B cell (primary cell): ENCODE data around the gene KATNB1.

ENCODE experiments used
- EZH2 ChIP-seq: IDR thresholded peaks from 2 replicates; pipeline ENCODE4 v1.6.1; 2012; ENCODE audit warnings: borderline replicate concordance, low read depth, mild to moderate bottlenecking, moderate library complexity, low read length; ENCODE audit not compliant: insufficient read depth, poor library complexity, severe bottlenecking
- TF ChIP-seq, protein P1 (sequence below): fragments of 200-600 bp; IDR thresholded peaks from one replicate; pipeline ENCODE4 v1.8.0; 2022; ENCODE audit warnings: antibody characterized with exemption, mild to moderate bottlenecking

- TF ChIP-seq, protein P1, sequence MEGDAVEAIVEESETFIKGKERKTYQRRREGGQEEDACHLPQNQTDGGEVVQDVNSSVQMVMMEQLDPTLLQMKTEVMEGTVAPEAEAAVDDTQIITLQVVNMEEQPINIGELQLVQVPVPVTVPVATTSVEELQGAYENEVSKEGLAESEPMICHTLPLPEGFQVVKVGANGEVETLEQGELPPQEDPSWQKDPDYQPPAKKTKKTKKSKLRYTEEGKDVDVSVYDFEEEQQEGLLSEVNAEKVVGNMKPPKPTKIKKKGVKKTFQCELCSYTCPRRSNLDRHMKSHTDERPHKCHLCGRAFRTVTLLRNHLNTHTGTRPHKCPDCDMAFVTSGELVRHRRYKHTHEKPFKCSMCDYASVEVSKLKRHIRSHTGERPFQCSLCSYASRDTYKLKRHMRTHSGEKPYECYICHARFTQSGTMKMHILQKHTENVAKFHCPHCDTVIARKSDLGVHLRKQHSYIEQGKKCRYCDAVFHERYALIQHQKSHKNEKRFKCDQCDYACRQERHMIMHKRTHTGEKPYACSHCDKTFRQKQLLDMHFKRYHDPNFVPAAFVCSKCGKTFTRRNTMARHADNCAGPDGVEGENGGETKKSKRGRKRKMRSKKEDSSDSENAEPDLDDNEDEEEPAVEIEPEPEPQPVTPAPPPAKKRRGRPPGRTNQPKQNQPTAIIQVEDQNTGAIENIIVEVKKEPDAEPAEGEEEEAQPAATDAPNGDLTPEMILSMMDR, result no peak
- no peak for TF ChIP-seq EZH2
These were observed 15.4 kb downstream of the KATNB1 start for GRCh38 chr16:57750796-57751538.
